Neural cell (in vitro differentiated cells): ENCODE measurements around the gene ARID1A. TPM values are rescaled to one million over a fixed set of nuclear protein-coding genes. Genes with fewer than 3 reads are reported as not detected.
A peak's percentile ranks its signal among the peaks of the same experiment; 100 is the strongest.

Experiments used
- H2AFZ ChIP-seq: fragments of 200-600, 300-800 bp; sonication (generic), shearing (Covaris generic); 2 replicates; pipeline ENCODE4 v1.6.0; 2014; ENCODE audit warnings: low read depth, mild to moderate bottlenecking, antibody characterized with exemption, low read length, moderate library complexity
- H3F3A ChIP-seq: fragments of 200-600 bp; shearing (Covaris generic); 2 replicates; pipeline ENCODE4 v1.6.1; 2016; ENCODE audit warnings: mild to moderate bottlenecking, moderate library complexity, mixed read lengths, antibody characterized with exemption, low read length; ENCODE audit not compliant: insufficient read depth, poor library complexity, severe bottlenecking
- H3K27ac ChIP-seq: fragments of 200-600, 300-800 bp; sonication (generic), shearing (Covaris generic); 2 replicates; pipeline ENCODE4 v1.5.1; 2014; ENCODE audit warnings: mild to moderate bottlenecking, low read length, moderate library complexity
- H3K27me3 ChIP-seq: fragments of 300-800, 200-600 bp; sonication (generic), shearing (Covaris generic); 2 replicates; pipeline ENCODE4 v1.6.0; 2014; ENCODE audit warnings: mild to moderate bottlenecking, low read depth, low read length, moderate library complexity; ENCODE audit not compliant: insufficient read depth
- H3K36me3 ChIP-seq: fragments of 300-800, 200-600 bp; sonication (generic), shearing (Covaris generic); 2 replicates; pipeline ENCODE4 v1.5.1; 2014; ENCODE audit warnings: mild to moderate bottlenecking, antibody characterized with exemption, low read length, moderate library complexity; ENCODE audit not compliant: insufficient read depth
- H3K4me2 ChIP-seq: fragments of 300-800, 200-600 bp; sonication (generic), shearing (Covaris generic); 2 replicates; pipeline ENCODE4 v1.6.0; 2014; ENCODE audit warnings: mild to moderate bottlenecking, low read length
- H3K4me3 ChIP-seq: fragments of 300-800, 200-600 bp; sonication (generic), shearing (Covaris generic); 2 replicates; pipeline ENCODE4 v1.5.1; 2014; ENCODE audit warnings: mild to moderate bottlenecking, low read length, moderate library complexity
- H3K79me2 ChIP-seq: fragments of 200-600 bp; shearing (Covaris generic); replicated peaks from 2 replicates; pipeline ENCODE4 v1.6.0; 2014; ENCODE audit warnings: mild to moderate bottlenecking, low read length, moderate library complexity; ENCODE audit not compliant: insufficient read depth
- H3K9ac ChIP-seq: fragments of 300-800, 200-600 bp; sonication (generic), shearing (Covaris generic); 2 replicates; pipeline ENCODE4 v1.6.1; 2016; ENCODE audit warnings: mild to moderate bottlenecking, low read length, mixed read lengths
- H3K9me2 ChIP-seq: fragments of 200-600 bp; shearing (Covaris generic); 2 replicates; pipeline ENCODE4 v1.6.1; 2016; ENCODE audit warnings: mild to moderate bottlenecking, low read length, mixed read lengths; ENCODE audit not compliant: insufficient read depth
- H3K9me3 ChIP-seq: fragments of 200-600, 300-800 bp; sonication (generic), shearing (Covaris generic); 2 replicates; pipeline ENCODE4 v1.6.1; 2016; ENCODE audit warnings: mild to moderate bottlenecking, mixed run types, low read length, moderate library complexity, mixed read lengths
- H4K20me1 ChIP-seq: fragments of 200-600 bp; shearing (Covaris generic); 2 replicates; pipeline ENCODE4 v1.6.1; 2016; ENCODE audit warnings: mild to moderate bottlenecking, mixed run types; ENCODE audit not compliant: insufficient read depth
- CTCF ChIP-seq: fragments of 450-650 bp; IDR thresholded peaks from 2 replicates; pipeline ENCODE4 v1.5.1; 2014; ENCODE audit warnings: antibody characterized with exemption, mild to moderate bottlenecking, moderate library complexity; ENCODE audit not compliant: poor library complexity, severe bottlenecking
- EP300 ChIP-seq: fragments of 450-650 bp; conservative IDR thresholded peaks from 2 replicates; pipeline ENCODE4 v1.6.1; 2014; ENCODE audit warnings: antibody characterized with exemption, mild to moderate bottlenecking, moderate library complexity; ENCODE audit not compliant: poor library complexity, severe bottlenecking
- EZH2 ChIP-seq: fragments of 200-600, 300-800 bp; shearing (Covaris generic), sonication (generic); IDR thresholded peaks from 2 replicates; pipeline ENCODE4 v1.6.1; 2014; ENCODE audit warnings: antibody characterized with exemption, low read length, borderline replicate concordance, mild to moderate bottlenecking; ENCODE audit not compliant: insufficient read depth, poor library complexity, severe bottlenecking
- MXI1 ChIP-seq: fragments of 450-650 bp; conservative IDR thresholded peaks from 2 replicates; pipeline ENCODE4 v1.6.1; 2014; ENCODE audit warnings: antibody characterized with exemption, mild to moderate bottlenecking; ENCODE audit not compliant: poor library complexity, severe bottlenecking
- POLR2AphosphoS5 ChIP-seq: IDR thresholded peaks from 2 replicates; pipeline ENCODE4 v1.6.1; 2012
- RAD21 ChIP-seq: fragments of 450-650 bp; conservative IDR thresholded peaks from 2 replicates; pipeline ENCODE4 v1.6.1; 2014; ENCODE audit warnings: antibody characterized with exemption, mild to moderate bottlenecking, moderate library complexity
- SMC3 ChIP-seq: fragments of 450-650 bp; conservative IDR thresholded peaks from 2 replicates; pipeline ENCODE4 v1.6.1; 2014; ENCODE audit warnings: antibody characterized with exemption, mild to moderate bottlenecking, moderate library complexity; ENCODE audit not compliant: poor library complexity
- TAF1 ChIP-seq: IDR thresholded peaks from 2 replicates; pipeline ENCODE4 v1.6.1; 2012; ENCODE audit warnings: low read depth
- polyA plus RNA-seq: library from polyadenylated mRNA; depleted of rRNA; stranded (reverse); fragments of >200 nt; gene quantifications from 2 replicates; pipeline ENCODE4 v1.2.3, GENCODE V29; 2014
- TF ChIP-seq, protein P1 (sequence below): IDR thresholded peaks from 2 replicates; pipeline ENCODE4 v1.6.1; 2012; ENCODE audit warnings: borderline replicate concordance

Gene ARID1A
- polyA plus RNA-seq, 1 donor from 2014 or later: 13.2 TPM

DNA sequence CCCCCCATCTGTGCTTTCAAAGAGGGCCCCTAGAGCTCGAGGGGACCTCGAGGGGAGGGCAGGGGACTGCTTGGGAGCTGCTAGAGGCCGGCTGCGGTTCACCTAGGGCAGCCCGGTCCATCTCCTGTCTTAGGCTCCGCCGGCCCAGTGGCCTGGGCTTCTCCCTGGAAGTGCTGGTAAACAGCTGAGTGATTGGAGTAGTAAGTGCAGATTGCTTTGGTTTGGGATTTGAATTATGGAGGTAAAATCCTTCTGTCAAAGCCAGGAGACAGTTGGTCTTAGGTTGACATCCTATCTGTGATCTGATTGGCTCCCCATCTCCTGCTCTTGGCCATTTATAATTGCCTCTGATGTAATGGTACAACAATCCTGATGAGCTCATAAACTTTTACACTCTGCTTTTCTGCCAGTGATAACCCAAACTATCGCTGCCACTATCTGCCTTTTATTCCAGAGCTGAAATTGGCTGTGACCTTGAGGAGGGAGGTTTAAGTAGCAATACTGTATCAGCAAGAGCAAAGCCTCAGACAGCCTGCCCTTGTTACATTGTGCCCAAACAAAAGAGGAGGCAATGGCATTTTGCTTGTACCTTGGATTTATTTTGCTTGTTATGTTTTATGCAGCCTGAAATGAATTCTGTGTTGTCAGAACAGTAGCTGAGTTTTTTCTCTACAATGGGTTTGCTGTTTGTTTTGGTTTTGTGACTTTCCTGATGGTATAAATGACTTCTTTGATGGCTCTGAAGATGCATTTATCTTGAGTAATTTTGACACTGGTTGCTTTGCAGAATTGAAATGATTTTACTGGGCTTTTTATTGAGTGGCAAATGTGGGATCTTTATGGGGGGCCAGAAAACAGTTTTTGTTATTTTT, 2.4 kb downstream of the ARID1A start (continued):
- TF ChIP-seq EZH2 (no peak), RAD21 (no peak)

DNA sequence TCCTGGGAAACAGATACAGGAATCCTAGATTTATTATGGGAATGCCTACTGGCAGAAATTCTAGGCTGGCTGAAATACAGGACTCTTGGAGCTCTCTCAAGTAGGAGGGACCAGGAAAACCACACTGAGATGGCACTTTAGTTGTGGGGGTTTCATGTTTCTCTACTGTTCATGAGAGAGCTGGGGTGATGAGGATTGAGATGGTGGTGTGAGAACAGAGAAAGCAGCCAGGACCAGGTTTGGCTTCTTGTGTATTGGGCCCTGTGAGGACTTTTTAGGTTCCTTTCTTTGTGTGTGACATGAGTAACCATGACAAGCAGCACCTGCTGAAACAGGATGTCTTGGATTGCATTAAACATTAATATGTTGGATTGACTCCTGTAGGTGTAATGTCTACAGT, 4.9 kb downstream of the ARID1A start:
- no peaks in the 10 kb centered on the region for H3K9me3 ChIP-seq
- H3K79me2 ChIP-seq: peaks cover 92% of the 10 kb centered on the region
- no peaks in the 10 kb centered on the region for H3K27me3 ChIP-seq
- no peaks in the 10 kb centered on the region for H3K36me3 ChIP-seq
- H3K27ac ChIP-seq: no peak overlapping the region
- no peak for TF ChIP-seq SMC3
- no peak for TF ChIP-seq TAF1
- no peak for TF ChIP-seq RAD21
- TF ChIP-seq CTCF: no peak
- no peak for TF ChIP-seq EZH2
- TF ChIP-seq EP300: no peak
- TF ChIP-seq, protein P1, sequence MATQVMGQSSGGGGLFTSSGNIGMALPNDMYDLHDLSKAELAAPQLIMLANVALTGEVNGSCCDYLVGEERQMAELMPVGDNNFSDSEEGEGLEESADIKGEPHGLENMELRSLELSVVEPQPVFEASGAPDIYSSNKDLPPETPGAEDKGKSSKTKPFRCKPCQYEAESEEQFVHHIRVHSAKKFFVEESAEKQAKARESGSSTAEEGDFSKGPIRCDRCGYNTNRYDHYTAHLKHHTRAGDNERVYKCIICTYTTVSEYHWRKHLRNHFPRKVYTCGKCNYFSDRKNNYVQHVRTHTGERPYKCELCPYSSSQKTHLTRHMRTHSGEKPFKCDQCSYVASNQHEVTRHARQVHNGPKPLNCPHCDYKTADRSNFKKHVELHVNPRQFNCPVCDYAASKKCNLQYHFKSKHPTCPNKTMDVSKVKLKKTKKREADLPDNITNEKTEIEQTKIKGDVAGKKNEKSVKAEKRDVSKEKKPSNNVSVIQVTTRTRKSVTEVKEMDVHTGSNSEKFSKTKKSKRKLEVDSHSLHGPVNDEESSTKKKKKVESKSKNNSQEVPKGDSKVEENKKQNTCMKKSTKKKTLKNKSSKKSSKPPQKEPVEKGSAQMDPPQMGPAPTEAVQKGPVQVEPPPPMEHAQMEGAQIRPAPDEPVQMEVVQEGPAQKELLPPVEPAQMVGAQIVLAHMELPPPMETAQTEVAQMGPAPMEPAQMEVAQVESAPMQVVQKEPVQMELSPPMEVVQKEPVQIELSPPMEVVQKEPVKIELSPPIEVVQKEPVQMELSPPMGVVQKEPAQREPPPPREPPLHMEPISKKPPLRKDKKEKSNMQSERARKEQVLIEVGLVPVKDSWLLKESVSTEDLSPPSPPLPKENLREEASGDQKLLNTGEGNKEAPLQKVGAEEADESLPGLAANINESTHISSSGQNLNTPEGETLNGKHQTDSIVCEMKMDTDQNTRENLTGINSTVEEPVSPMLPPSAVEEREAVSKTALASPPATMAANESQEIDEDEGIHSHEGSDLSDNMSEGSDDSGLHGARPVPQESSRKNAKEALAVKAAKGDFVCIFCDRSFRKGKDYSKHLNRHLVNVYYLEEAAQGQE: no peak
- TF ChIP-seq POLR2AphosphoS5: no peak
- H3F3A ChIP-seq: no peaks in the 10 kb centered on the region
- no peak overlapping the region for H3K9ac ChIP-seq
- H3K9me2 ChIP-seq: no peaks in the 10 kb centered on the region
- H3K4me2 ChIP-seq: peak overlapping the region; percentile 89
- H3K4me3 ChIP-seq: peak overlapping the region; percentile 77
- H4K20me1 ChIP-seq: peaks cover 74% of the 10 kb centered on the region
- H2AFZ ChIP-seq: no peak overlapping the region

DNA sequence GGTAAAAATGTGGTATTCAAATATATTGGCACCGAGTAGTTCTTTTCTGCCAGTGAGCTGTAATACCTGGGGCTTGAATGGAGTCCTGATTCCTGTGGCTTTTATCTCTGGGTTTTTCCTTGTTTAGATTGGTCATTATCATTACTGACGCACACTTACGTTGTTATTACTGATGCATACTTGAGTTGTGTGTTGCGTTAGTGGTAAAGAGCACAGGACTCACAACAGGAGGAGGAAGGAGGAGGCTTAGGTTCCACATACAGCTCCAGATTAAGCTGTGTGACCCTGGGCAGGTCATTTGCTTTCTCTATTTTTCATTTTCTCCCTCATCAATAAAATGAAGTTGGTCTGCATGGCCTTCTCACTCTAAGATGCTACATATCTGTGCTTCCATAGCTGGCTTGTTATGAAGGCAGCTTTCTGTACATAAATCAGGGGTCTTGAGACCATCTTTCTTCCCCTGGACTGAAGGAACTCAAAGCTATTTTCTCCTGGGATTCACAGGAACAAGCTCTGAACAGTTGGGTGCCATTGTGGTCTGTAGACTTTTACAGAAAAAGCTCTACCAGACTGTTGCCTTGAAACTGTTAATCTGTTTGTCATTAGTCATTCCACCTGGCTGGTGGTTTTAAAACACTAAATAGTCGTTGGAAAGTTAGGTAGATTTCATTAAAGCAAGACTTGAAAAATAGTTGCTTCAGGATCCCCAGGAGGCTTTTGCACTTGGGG, 5.6 kb downstream of the ARID1A start:
- Histone ChIP-seq H3K4me3 (peak overlapping the region; percentile 77), H3K27ac (no peak overlapping the region), H3K9ac (no peak overlapping the region), H2AFZ (no peak overlapping the region), H3F3A (no peaks in the 10 kb centered on the region), H4K20me1 (peaks cover 80% of the 10 kb centered on the region), H3K9me3 (no peaks in the 10 kb centered on the region), H3K79me2 (peaks cover 98% of the 10 kb centered on the region), H3K27me3 (no peaks in the 10 kb centered on the region), H3K36me3 (no peaks in the 10 kb centered on the region), H3K4me2 (peak overlapping the region; percentile 89), H3K9me2 (no peaks in the 10 kb centered on the region)
- TF ChIP-seq CTCF (no peak), TAF1 (no peak), SMC3 (no peak), EZH2 (no peak), RAD21 (no peak), EP300 (no peak), MXI1 (no peak), POLR2AphosphoS5 (no peak)
- TF ChIP-seq, protein P1: no peak
